Activated T-cell treated with anti-CD3 and anti-CD28 coated beads, Interleukin-2, amount 50 U/mL, for 72 hours (primary cell): ENCODE measurements around the gene LRPPRC. TPM values are rescaled to one million over a fixed set of nuclear protein-coding genes. Genes with fewer than 3 reads are reported as not detected.

Experiments
- ATAC-seq, 2 donors: fragments of 150-1000 bp; cut with Tn5 transposase; replicated peaks in 1 of 2; 2 replicates each; pipeline ENCODE4 v1.10.0; 2021; ENCODE audit warnings: moderate library complexity in 2 of 2, mild to moderate bottlenecking in 1 of 2
- DNase-seq, 2 donors: peaks; one replicate each; pipeline ENCODE4 v3.0.0; 2021 to 2022; ENCODE audit warnings: mixed read lengths in 1 of 2
- H3K27ac Mint-ChIP-seq: one replicate; pipeline ENCODE4 v1.8.0; 2022; ENCODE audit warnings: mild to moderate bottlenecking, moderate library complexity, mixed read lengths
- H3K27me3 Mint-ChIP-seq: one replicate; pipeline ENCODE4 v1.8.0; 2022; ENCODE audit warnings: low read depth, mixed read lengths
- H3K36me3 Mint-ChIP-seq, 2 donors: one replicate each; pipeline ENCODE4 v1.8.0; 2022; ENCODE audit warnings: mixed read lengths in 2 of 2, mild to moderate bottlenecking in 1 of 2; ENCODE audit not compliant: insufficient read depth in 2 of 2
- H3K4me1 Mint-ChIP-seq: one replicate; pipeline ENCODE4 v1.8.0; 2022; ENCODE audit warnings: low read depth, mixed read lengths
- H3K4me3 Mint-ChIP-seq, 2 donors: one replicate each; pipeline ENCODE4 v1.8.0; 2022; ENCODE audit warnings: mild to moderate bottlenecking in 2 of 2, mixed read lengths in 2 of 2, moderate library complexity in 2 of 2
- H3K9me3 Mint-ChIP-seq, 2 donors: one replicate each; pipeline ENCODE4 v1.8.0; 2022; ENCODE audit warnings: mixed read lengths in 2 of 2
- total RNA-seq, 2 donors: library from RNA; stranded (reverse); gene quantifications; one replicate each; pipeline ENCODE4 v1.2.3, GENCODE V29; 2022

Gene LRPPRC
- total RNA-seq, 2 donors from 2014 or later = 121 to 149 TPM

GRCh38 chr2:43841949-43842865, 153.6 kb downstream of the LRPPRC start:
- Mint-ChIP-seq H3K27ac (no peak overlapping the region), H3K9me3 (no peaks in the 10 kb centered on the region), H3K4me1 (no peaks in the 10 kb centered on the region), H3K4me3 (no peak overlapping the region), H3K27me3 (no peaks in the 10 kb centered on the region), H3K36me3 (no peaks in the 10 kb centered on the region)
- ATAC-seq = no peak
- no peak for DNase-seq

GRCh38 chr2:43840965-43841364, 154.8 kb downstream of the LRPPRC start:
- ATAC-seq = no peak
- H3K4me3 Mint-ChIP-seq = no peak overlapping the region
- DNase-seq = no peak
- H3K27ac Mint-ChIP-seq = no peak overlapping the region
- no peaks in the 10 kb centered on the region for H3K36me3 Mint-ChIP-seq
- no peaks in the 10 kb centered on the region for H3K9me3 Mint-ChIP-seq
- H3K4me1 Mint-ChIP-seq = no peaks in the 10 kb centered on the region
- H3K27me3 Mint-ChIP-seq = no peaks in the 10 kb centered on the region

- DNase-seq = no peak
- Mint-ChIP-seq H3K4me1 (no peaks in the 10 kb centered on the region), H3K27ac (no peak overlapping the region)
Measured at GRCh38 chr2:43839776-43840564, 155.8 kb downstream of the LRPPRC start.

GRCh38 chr2:43838560-43839267, 157.1 kb downstream of the LRPPRC start, which contains the start of the genes ABCG5 and ABCG8:
ABCG5 (minus strand) TSS chr2:43838839; CDS start chr2:43838679, 160 bp downstream.
ABCG8 (plus strand) TSS chr2:43838971; CDS start chr2:43839054, 83 bp downstream.
- H3K4me1 Mint-ChIP-seq = no peaks in the 10 kb centered on the region
- H3K27ac Mint-ChIP-seq = no peak within 1 kb of the TSS
- H3K36me3 Mint-ChIP-seq = no peaks in the 10 kb centered on the region
- no peaks in the 10 kb centered on the region for H3K9me3 Mint-ChIP-seq
- H3K27me3 Mint-ChIP-seq = peaks cover 6% of the 10 kb centered on the region
- no peak for ATAC-seq
- DNase-seq = no peak
- no peak within 1 kb of the TSS for H3K4me3 Mint-ChIP-seq

More at GRCh38 chr2:43839776-43840564, 155.8 kb downstream of the LRPPRC start:
- H3K36me3 Mint-ChIP-seq = no peaks in the 10 kb centered on the region
- H3K27me3 Mint-ChIP-seq = no peaks in the 10 kb centered on the region
- no peak overlapping the region for H3K4me3 Mint-ChIP-seq
- ATAC-seq = no peak
- H3K9me3 Mint-ChIP-seq = no peaks in the 10 kb centered on the region

- Mint-ChIP-seq H3K9me3 (no peaks in the 10 kb centered on the region), H3K36me3 (no peaks in the 10 kb centered on the region), H3K4me3 (no peak overlapping the region), H3K4me1 (no peaks in the 10 kb centered on the region), H3K27me3 (peaks cover 9% of the 10 kb centered on the region), H3K27ac (no peak overlapping the region)
- ATAC-seq (no peak), DNase-seq (no peak)
Measured at GRCh38 chr2:43837831-43838559, 157.8 kb downstream of the LRPPRC start.

- H3K27ac Mint-ChIP-seq = no peak overlapping the region
- H3K36me3 Mint-ChIP-seq = no peaks in the 10 kb centered on the region
- peaks cover 14% of the 10 kb centered on the region for H3K27me3 Mint-ChIP-seq
- H3K9me3 Mint-ChIP-seq = no peaks in the 10 kb centered on the region
- H3K4me1 Mint-ChIP-seq = no peaks in the 10 kb centered on the region
- DNase-seq = no peak
- ATAC-seq = no peak
- no peak overlapping the region for H3K4me3 Mint-ChIP-seq
Measured at GRCh38 chr2:43837033-43837432, 158.8 kb downstream of the LRPPRC start.

Other genes starting within 250 kb of the LRPPRC start
- gene DYNC2LI1, start 221.9 kb downstream of the LRPPRC start, total RNA-seq = 10 to 100 TPM; 31.9 to 34.6 TPM
- not detected for gene ABCG5, start 157.2 kb downstream of the LRPPRC start, total RNA-seq
- not detected for gene ABCG8, start 157.0 kb downstream of the LRPPRC start, total RNA-seq
- gene PPM1B, start 172.9 kb upstream of the LRPPRC start, total RNA-seq = 10 to 100 TPM; 47.6 to 60.1 TPM